Measurements from ENCODE around the gene TMEM138. TPM values are rescaled to one million over a fixed set of nuclear protein-coding genes. Genes with fewer than 3 reads are reported as not detected.

Gene TMEM138
- total RNA-seq, 2 donors from 2014 or later, result 17.9 to 35.4 TPM

DNA sequence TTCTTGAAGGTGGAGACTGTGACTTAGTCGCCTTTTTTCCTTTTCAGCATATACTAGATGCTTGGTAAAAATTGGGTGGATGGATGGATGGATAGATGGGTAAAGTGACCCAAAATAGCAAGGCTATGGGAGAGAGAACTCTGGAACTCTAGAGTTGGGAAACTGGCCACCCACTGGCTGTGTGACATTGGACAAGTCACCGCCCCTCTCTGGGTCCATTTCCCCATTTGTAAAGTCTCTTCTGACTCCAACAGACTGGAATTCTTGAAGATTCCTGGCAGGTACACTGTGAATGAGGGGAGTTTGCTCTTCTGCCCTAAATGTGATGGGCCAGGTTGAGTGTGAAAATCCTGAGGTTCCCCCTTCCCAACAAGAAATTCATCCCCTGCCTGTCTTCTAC lies 21.2 kb upstream of the TMEM138 start:
- DNase-seq (ENCODE audit: low spot score), result no peak
- Histone ChIP-seq H3K36me3 (peaks cover 0 to 9% of the 10 kb centered on the region in 2 donors), H3K27ac (no peak overlapping the region)

DNA sequence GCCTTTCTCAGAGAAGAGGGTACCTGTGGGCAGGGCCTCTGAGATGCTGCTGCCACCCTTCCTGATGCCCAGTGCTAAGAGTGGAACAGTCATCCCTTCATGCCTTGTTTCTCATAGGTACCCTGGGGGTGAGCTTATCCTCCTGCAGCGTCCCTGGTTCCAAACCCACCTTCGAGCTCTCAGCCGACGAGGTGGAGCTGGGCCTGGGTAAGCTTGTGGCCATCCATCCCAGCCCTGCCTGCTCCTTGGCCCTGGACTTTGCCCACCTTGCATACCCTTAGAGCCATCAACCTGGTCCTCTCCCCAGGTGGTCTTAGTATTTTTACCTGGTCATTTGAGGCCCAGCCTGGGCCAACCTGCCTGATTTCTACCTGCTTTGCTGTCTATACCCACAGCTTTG lies 20.5 kb upstream of the TMEM138 start:
- no peak overlapping the region for H3K4me3 ChIP-seq
- 90% methylated on average over 4 of the region's 4 CpGs for WGBS
- no peak for TF ChIP-seq POLR2A (IDR thresholded peaks at IDR 0.05)
- TF ChIP-seq POLR2AphosphoS5 (IDR thresholded peaks at IDR 0.05), result no peak
- TF ChIP-seq, protein P1, sequence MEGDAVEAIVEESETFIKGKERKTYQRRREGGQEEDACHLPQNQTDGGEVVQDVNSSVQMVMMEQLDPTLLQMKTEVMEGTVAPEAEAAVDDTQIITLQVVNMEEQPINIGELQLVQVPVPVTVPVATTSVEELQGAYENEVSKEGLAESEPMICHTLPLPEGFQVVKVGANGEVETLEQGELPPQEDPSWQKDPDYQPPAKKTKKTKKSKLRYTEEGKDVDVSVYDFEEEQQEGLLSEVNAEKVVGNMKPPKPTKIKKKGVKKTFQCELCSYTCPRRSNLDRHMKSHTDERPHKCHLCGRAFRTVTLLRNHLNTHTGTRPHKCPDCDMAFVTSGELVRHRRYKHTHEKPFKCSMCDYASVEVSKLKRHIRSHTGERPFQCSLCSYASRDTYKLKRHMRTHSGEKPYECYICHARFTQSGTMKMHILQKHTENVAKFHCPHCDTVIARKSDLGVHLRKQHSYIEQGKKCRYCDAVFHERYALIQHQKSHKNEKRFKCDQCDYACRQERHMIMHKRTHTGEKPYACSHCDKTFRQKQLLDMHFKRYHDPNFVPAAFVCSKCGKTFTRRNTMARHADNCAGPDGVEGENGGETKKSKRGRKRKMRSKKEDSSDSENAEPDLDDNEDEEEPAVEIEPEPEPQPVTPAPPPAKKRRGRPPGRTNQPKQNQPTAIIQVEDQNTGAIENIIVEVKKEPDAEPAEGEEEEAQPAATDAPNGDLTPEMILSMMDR (IDR thresholded peaks at IDR 0.05), result no peak

More for the DNA sequence above, 21.2 kb upstream of the TMEM138 start:
- intact Hi-C loops (cut with DNase I), result no loop called here
- no peaks in the 10 kb centered on the region for H3K9me3 ChIP-seq
- no peak overlapping the region for H3K4me3 ChIP-seq
- TF ChIP-seq, protein P1 (IDR thresholded peaks at IDR 0.05), result no peak
- TF ChIP-seq POLR2AphosphoS5 (IDR thresholded peaks at IDR 0.05) (no peak), POLR2A (IDR thresholded peaks at IDR 0.05) (no peak)
- WGBS, result 91% methylated on average over 2 of the region's 2 CpGs
- no peaks in the 10 kb centered on the region for H3K27me3 ChIP-seq (replicated peaks; ENCODE audit: insufficient read depth)
- H3K4me1 ChIP-seq (replicated peaks), result no peaks in the 10 kb centered on the region

DNA sequence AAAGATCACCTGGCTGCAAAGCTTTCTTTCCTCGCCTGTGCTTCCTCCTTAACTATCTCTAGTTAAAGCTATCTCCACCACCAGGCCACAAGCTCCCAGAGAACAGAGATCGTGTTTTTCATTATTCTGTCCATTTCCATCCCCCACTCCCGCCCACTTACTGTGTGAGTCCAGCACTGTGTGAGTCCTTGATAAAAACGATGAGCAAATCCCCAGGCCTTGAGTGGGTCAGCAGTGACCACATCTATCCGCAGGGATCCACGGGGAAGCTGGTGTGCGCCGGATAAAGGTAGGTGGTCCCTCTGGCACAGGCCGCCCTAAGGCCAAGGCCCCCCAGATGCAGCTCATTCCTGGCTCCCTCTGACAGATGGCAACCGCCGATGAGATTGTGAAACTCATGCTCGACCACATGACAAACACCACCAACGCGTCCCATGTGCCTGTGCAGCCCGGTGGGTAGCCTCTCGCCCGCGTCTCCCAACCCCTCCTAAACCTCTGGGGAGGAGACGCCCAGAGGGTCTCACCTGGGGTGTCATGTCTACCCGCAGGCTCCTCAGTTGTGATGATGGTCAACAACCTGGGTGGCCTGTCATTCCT lies 19.9 kb upstream of the TMEM138 start:
- DNase-seq (ENCODE audit: low spot score), result no peak
- intact Hi-C loops (cut with DNase I), result no loop called here
- no peak overlapping the region for H3K27ac ChIP-seq
- no peak for TF ChIP-seq POLR2AphosphoS5 (IDR thresholded peaks at IDR 0.05)
- no peak for TF ChIP-seq POLR2A (IDR thresholded peaks at IDR 0.05)
- TF ChIP-seq, protein P1 (IDR thresholded peaks at IDR 0.05), result no peak
- 95% methylated on average over 19 of the region's 20 CpGs for WGBS
- H3K4me1 ChIP-seq (replicated peaks), result no peaks in the 10 kb centered on the region
- H3K27me3 ChIP-seq (replicated peaks; ENCODE audit: insufficient read depth), result no peaks in the 10 kb centered on the region
- H3K36me3 ChIP-seq, result peaks cover 0 to 9% of the 10 kb centered on the region in 2 donors
- no peaks in the 10 kb centered on the region for H3K9me3 ChIP-seq
- H3K4me3 ChIP-seq, result no peak overlapping the region

More for the DNA sequence above, 20.5 kb upstream of the TMEM138 start:
- Histone ChIP-seq H3K36me3 (peaks cover 0 to 9% of the 10 kb centered on the region in 2 donors), H3K27me3 (replicated peaks; ENCODE audit: insufficient read depth) (no peaks in the 10 kb centered on the region), H3K4me1 (replicated peaks) (no peaks in the 10 kb centered on the region), H3K9me3 (no peaks in the 10 kb centered on the region), H3K27ac (no peak overlapping the region)
- no peak for DNase-seq (ENCODE audit: low spot score)
- intact Hi-C loops (cut with DNase I), result no loop called here

DNA sequence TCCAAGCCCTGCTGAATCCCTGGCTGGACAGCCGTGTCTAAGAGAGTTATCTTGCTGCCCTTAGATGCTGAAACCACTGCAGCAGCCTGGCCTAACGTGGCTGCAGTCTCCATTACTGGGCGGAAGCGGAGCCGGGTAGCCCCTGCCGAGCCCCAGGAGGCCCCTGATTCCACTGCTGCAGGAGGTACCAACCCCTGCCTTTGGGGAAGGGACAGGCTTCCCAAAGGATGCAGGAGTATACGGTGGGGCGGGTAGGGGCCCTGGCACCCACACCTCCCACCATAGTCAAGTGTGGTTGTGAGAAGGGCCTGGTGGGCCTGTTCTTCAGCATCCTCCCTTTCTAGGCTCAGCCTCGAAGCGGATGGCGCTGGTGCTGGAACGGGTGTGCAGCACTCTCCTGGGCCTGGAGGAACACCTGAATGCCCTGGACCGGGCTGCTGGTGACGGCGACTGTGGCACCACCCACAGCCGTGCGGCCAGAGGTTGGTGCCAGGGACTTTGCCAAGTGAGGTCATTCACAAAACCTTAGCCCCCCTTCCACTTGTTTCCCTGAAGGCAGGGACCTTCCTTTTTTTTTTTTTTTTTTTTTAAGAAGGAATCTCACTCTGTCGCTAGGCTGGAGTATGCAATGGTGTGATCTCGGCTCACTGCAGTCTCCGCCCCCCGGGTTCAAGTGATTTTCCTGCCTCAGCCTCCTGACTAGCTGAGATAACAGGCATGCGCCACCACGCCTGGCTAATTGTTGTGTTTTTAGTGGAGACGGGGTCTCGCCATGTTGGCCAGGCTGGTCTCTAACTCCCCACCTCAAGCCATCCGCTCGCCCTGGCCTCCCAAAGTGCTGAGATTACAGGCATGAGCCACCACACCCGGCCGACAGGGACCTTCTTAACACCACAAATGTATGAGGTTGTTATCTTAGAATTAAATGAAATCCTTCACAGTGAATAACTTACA lies 18.1 kb upstream of the TMEM138 start:
- H3K4me1 ChIP-seq (replicated peaks), result no peaks in the 10 kb centered on the region
- H3K27ac ChIP-seq, result no peak overlapping the region
- no peak for DNase-seq (ENCODE audit: low spot score)
- H3K27me3 ChIP-seq (replicated peaks; ENCODE audit: insufficient read depth), result no peaks in the 10 kb centered on the region
- no peak for TF ChIP-seq POLR2AphosphoS5 (IDR thresholded peaks at IDR 0.05)
- TF ChIP-seq POLR2A (IDR thresholded peaks at IDR 0.05), result no peak
- TF ChIP-seq, protein P1 (IDR thresholded peaks at IDR 0.05), result no peak
- no peak overlapping the region for H3K4me3 ChIP-seq
- intact Hi-C loops (cut with DNase I), result no loop called here
- 92% methylated on average over 29 of the region's 29 CpGs for WGBS
- H3K9me3 ChIP-seq, result no peaks in the 10 kb centered on the region
- peaks cover 0 to 9% of the 10 kb centered on the region in 2 donors for H3K36me3 ChIP-seq
